Kasumi-1 (cell line): ENCODE results near the gene PELI2.

Source experiments
- DNase-seq, 2 experiments: peaks; one replicate each; lab custom pipeline; 2025; lab: John Stamatoyannopoulos, UW

The PELI2 gene

DNA sequence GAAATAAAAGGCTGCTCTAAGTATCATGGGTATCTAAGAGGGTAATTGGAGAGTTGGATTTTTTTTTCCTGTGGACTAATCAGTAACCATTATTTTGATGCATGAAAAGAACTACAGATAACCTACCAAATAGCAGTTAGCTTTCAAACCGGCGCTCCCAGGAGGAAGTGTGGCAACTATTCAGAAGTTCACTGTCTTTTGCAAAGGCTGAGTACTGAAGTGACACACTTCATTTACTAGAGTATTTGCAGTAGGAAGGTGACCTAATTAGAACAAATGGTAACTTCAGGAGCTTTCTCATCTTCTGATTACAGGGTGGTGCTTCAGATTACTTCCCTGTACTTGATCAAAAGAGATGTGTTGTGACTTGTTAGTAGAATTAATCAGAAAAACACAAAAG is 87.7 kb downstream of the PELI2 start:
- peak; percentile 16 to 21 for DNase-seq

DNA sequence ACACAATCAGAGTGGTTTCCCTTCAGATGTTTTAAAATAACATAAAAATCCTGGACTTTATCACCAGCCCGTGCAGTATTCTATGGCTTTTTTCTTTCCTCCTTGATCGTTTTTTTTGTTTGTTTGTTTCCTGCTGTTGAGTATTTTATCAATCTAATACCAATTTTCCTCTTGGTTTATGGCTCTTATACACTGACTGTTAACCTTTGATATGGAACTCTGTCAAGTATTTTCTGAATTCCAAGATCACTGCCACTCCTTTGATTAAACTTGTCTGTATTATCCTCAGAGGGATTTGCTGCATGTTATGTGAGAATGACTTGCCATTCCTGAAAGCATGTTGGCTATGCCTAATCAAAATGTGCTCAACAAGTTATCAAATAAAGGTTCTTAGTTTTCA is 88.4 kb downstream of the PELI2 start:
- no peak for DNase-seq

DNA sequence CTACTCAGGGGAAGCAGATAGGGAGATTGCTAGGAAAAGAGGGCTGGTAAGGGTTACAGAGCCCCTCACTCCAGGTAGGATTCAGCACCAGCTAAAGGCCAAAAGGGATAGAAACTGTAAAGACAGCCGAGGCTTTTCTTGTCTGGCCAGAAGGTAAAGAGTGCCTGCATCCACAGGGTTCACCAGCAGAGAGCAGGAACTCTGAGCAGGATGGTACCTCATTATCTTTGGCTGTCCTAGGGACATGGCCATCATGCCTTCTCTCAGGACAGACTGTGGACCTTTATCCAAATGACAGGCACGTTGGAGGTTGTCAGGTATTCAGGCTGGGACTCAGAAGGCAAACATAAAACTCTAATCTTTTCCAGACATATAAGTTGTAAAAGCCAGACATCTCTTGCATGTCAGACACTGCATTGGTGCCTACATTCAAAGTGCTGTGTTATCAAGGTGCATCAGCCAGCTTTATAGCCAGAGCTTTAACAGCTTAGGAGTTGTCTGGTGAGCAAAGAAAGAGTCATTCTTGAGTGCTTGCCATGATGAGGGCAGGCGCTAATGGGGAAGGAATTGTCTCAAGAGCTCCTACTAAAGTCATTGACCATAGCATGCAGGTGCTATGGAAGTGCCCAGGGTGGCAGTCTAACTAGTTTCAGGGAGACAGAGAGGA is 89.5 kb downstream of the PELI2 start:
- no peak for DNase-seq

DNA sequence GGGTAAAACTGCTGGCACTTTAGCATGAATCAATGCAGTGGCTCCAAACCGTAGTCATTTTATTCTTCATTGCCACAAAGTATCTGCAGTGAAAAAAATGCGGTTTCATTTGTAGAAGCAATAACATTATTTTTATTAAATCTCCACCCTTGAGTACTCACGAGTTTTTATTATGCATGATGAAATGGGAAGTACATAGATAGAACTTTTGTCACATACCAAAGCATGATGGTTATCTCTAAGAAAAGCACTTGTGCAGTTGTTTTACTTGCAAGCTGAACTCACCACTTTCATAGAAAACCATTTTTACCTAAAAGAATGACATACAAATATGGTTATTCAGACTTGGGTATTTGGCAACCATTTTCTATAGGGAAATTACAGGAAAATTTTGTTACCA is 90.3 kb downstream of the PELI2 start:
- no peak for DNase-seq

DNA sequence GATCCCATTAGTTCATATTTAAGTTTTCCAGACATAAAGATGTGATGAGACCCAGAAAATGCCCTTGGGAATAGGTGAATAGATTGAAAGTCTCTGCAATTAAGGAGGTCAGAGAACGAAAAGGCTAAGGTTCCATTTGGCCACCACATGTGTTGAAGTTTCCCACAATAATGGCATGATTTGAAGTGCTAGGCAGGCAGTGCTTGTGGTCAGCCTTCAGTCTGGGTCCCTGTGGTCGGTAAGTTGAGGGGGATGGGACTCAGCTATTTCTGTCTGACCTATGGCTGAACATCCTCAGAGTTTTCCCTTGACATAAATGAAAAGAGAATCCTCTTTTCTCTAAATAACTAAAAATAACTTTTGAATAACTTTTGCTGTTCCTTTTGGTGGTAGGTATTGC is 92.4 kb downstream of the PELI2 start:
- no peak for DNase-seq

DNA sequence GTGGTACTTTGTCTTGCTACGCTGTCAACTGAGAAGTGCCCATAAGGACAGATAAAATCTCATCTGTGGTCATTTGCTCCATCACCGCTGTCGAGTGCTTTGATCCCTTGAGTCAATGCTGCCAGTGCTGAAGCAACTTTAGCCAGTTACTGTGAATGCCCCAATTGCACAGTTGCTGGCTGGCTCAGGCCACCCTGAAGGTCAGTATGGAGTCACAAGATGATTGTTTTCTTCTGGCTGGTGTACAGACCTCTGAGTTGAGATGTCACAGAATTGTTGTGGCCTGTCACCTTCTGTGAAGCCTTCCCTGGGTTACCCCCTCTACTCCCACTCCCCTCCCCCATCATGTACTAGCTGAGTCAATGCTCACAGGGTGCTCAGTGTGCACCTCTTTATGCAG is 92.9 kb downstream of the PELI2 start:
- no peak for DNase-seq

DNA sequence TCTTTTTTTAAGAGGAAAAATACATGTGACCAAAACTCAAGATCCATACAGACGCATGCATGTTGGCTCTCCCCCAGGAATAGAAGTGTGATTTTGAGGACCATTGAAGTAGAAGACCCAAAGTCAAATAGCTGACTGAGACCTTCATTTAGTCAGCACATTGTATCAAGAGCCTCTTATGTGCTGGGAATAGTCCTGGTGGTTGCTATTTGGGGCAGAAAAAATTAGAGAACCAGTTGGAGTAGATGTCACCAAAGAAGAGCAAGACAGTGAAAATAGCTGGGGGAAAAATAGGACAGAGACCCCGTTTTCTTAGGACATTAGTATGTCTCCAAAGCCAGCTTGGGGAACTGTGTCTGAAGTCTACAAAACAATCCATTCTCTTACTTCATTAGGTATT is 93.6 kb downstream of the PELI2 start:
- DNase-seq = no peak

- no peak for DNase-seq
Measured at GRCh38 chr14:56212521-56212920, 94.3 kb downstream of the PELI2 start.

DNA sequence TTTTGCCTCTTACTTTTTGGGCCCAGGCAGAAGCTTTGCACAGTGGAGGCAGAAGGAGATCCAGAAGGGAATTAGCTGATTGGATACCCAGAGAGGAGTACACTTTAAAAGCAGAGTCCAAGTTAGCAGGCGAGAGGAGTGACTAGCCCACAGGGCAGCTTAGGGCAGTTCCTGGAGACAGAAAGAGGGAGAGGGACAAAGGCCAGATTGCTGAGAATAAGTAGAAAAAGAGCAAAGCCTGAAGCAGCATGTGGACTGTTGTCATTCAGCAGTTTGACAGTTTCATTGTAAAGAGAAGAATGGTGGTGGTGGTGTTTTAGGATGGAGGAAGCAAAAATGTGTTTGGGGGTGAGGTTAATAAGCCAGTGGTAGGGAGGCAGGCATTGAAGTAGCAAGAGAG is 95.1 kb downstream of the PELI2 start:
- DNase-seq = no peak

DNA sequence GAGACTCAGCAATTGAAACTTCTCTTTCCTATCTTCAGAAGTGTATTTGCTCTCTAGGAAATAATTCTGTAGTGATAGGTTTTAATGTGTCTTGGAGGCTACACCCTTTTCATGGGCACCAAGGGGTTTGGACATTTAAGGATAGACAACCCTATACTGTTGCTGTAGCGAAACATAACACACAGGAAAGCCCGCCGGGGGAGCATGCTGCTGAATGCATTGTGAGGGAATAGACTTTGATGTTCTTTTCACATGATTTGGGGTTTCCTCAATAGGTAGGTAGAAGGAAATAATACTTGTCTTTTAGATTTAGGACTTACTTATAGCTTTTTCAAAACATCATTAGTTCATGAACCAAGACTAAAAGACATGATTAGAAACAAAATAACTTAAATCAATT is 97.0 kb downstream of the PELI2 start:
- no peak for DNase-seq

GRCh38 chr14:56216626-56217379 is 98.6 kb downstream of the PELI2 start:
- no peak for DNase-seq

DNA sequence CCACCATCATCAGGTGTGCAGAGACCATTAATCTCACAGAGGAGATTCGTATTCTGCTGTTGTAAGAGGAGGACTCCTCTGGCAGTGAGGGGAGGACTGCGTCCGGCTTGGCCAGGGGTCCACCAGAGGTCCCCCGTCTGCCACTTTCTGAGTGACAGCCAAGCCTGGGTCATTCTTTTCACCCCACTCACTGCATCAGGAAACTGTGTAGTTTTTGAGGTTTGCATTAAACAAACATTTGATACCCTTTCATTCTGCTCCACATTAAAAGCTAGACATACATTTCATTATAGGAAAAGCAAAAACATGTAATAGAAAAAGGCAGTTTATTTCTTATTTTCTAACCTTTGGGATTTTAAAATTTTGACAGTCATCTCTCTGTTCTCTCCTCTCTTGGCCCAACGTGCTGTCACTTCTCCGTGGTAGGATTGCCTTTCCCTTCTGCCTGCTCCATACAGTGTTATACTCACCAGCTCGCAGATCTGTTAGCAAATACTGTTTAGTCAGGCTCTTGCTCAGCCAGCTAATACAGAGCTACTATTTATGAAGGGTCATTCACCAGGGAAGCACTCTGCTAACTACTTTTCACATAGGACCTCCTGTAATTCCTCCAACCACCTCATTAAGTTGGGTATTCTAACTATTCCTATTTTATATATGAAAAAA is 99.3 kb downstream of the PELI2 start:
- no peak for DNase-seq

DNA sequence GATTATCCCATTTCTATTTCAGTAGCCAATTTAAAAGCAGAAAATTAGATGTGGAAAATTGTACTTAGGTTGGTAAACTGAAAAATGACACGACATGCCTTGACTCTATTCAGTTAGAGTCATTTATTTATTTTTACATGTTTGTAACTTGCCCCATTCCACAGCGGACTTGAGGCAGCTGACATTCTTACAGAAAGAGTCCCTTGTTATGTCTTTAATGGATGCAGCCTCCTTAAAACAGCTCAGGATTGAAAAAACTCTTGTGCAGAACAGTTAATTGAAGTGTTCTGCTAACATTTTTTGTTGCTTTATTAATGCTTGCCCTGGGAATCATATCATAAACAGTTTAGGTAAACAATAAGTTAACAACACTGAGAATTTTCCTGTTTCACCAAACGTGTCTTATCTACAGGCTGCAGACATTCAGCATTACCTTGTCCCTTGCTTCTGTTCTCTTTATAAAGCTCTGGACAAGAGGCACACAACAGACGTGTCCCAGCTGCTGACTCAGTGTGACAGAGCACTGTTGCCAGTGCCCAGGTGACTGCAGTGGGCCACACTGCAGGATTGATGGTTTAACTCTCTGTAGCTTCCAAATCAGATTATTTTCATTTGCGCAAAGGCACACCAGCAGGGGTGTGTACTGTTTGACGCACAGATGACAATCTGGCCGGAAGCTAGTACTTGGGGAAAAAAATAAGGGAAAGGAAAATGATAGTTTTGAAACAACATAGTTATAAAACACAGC is 101.6 kb downstream of the PELI2 start:
- no peak for DNase-seq

DNA sequence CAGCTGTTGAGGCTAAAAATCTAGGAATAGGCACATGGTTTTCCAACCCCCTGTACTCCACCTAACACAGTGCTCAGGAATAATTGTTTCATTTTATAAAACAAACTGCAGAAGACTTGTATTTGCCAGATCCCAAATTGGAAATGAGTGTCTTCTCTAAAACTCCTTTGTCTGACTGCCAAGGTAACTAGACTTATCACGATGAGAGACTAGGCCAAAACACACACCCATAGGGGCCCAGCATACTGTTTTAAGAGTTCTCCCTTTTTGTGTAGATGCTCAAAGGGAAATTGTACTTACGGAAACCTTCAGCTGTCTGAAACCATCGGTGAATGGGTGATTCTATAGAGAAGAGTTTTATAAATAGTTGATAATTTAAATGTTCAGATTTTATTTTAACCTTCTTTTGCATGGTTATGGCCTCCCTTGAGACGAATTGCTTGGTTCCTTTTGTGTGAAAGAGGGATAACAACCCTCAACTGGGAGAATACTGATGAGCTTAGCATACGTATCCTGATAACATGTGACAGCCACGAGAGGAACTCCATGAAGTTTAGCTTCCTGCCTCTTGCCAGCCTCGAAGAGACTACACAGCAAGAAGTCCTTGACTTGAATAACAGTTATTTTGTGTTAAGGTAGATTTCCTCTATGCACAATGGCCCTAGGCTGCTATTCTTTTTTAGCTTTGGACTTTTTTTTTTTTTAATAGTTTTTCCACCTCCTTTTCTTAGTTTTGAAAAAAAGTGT is 103.3 kb downstream of the PELI2 start:
- DNase-seq = no peak

- no peak for DNase-seq
Measured at GRCh38 chr14:56224229-56224628, 106.0 kb downstream of the PELI2 start.

DNA sequence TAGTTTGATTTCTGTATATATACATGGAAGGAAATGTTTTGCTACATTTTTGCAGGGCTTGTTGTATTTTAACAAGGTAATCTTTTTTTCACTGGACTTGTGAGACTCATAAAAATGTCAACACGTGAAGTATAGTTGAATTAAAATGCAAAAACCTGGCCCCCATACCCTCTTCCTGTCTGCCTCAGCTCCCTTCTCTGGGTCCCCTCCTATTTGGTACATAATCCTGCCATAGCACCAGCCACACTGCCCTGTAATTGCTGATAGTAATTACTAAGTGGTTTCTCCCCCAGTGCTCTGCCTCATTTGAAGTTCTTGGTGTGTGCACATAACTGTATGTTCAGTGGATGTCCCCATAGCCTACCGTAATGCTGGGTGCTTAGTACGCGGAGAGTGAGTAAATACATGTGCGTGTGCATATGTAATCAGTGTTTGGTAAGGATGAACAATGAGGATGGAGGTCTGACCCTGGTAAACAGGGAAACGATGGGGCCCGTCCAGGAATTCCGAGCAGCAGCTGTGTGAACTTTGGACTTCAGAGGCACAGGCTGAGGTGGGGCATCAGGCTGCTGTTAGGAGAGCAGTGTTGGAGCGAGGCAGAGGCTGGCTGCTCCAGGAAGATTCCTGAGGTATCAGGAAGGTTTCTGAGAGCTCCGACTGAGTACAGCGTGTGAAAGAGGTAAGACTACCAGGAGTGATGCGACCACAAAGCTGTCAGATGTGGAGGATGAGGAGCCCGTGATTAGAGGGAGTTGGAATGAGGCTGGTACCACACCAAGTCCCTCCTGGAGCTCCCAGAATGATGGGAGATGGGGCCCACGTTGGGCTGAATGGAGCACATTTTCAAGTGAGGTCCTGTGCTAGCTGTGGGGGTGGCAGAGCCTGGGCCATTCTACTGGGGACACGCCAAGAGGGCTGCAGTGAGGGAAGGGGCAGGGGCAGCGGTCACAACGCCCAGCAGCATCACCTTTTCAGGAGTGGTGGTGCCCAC is 106.8 kb downstream of the PELI2 start:
- DNase-seq = no peak

DNA sequence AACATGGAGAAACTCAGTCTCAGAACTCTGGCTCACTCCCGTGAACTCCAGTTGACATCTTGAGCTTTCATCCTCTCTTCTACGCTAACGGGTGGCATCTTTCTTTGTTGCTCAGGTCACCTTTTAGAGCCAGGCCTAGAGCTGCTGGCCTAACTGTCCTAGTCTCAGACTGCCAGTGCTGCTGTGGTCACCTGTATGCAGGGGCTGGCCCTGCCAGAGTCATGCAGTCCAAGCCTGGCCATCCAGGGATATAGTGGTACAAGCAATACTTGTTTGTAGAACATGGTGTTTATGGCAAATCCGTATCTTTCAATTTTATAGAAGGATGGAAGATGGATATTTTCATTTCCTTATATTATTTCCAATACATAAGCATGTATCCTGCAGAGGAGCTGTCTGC is 117.2 kb downstream of the PELI2 start:
- DNase-seq = no peak

GRCh38 chr14:56237398-56237797 is 119.2 kb downstream of the PELI2 start:
- DNase-seq = peak; percentile 41 to 55

- no peak for DNase-seq
Measured at GRCh38 chr14:56241461-56241860, 123.2 kb downstream of the PELI2 start.

GRCh38 chr14:56243110-56243509 is 124.9 kb downstream of the PELI2 start:
- DNase-seq = no peak
